VCaP (cell line): ENCODE measurements around the gene OR5AR1.

ENCODE experiments used
- H3K27ac ChIP-seq: fragments of 450-650 bp; 2 replicates; pipeline ENCODE4 v1.5.1; 2017
- TF ChIP-seq, protein P1 (sequence below): fragments of 450-650 bp; conservative IDR thresholded peaks from 2 replicates; pipeline ENCODE4 v1.5.1; 2017; ENCODE audit warnings: mild to moderate bottlenecking, moderate library complexity

OR5AR1 gene

GRCh38 chr11:56663386-56663785 is at the start of gene OR5AR1:
Gene OR5AR1 (plus strand): TSS chr11:56663686. CDS start chr11:56663686, 0 bp downstream.
- TF ChIP-seq, protein P1, sequence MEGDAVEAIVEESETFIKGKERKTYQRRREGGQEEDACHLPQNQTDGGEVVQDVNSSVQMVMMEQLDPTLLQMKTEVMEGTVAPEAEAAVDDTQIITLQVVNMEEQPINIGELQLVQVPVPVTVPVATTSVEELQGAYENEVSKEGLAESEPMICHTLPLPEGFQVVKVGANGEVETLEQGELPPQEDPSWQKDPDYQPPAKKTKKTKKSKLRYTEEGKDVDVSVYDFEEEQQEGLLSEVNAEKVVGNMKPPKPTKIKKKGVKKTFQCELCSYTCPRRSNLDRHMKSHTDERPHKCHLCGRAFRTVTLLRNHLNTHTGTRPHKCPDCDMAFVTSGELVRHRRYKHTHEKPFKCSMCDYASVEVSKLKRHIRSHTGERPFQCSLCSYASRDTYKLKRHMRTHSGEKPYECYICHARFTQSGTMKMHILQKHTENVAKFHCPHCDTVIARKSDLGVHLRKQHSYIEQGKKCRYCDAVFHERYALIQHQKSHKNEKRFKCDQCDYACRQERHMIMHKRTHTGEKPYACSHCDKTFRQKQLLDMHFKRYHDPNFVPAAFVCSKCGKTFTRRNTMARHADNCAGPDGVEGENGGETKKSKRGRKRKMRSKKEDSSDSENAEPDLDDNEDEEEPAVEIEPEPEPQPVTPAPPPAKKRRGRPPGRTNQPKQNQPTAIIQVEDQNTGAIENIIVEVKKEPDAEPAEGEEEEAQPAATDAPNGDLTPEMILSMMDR = no peak
- no peak within 1 kb of the TSS for H3K27ac ChIP-seq

GRCh38 chr11:56624661-56625110 is 38.8 kb upstream of the OR5AR1 start:
- H3K27ac ChIP-seq = no peak overlapping the region
- TF ChIP-seq, protein P1 = peak; percentile 89

- H3K27ac ChIP-seq = no peak overlapping the region
- TF ChIP-seq, protein P1 = no peak
Measured at GRCh38 chr11:56625946-56626345, 37.5 kb upstream of the OR5AR1 start.

GRCh38 chr11:56632329-56632728 is 31.2 kb upstream of the OR5AR1 start:
- TF ChIP-seq, protein P1 = no peak
- no peak overlapping the region for H3K27ac ChIP-seq

DNA sequence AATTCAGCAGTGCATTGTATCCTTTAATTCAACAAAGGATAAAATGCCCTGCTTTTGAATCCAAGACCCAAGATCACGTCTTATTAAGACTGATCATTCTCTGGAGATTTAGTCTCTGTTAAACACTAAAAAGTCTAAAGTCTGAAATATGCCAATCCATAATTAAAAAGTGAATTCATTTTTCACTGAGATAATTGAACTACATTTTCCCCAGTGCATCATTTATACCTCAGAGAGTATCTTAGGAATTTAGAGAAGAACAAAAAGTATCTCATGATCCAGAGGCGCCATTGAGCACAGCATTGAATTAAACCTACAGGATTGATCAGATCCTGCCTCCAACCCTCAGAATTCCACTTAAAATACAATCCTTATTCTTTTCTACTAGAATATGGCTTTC is 26.6 kb upstream of the OR5AR1 start:
- no peak overlapping the region for H3K27ac ChIP-seq
- TF ChIP-seq, protein P1 = no peak

DNA sequence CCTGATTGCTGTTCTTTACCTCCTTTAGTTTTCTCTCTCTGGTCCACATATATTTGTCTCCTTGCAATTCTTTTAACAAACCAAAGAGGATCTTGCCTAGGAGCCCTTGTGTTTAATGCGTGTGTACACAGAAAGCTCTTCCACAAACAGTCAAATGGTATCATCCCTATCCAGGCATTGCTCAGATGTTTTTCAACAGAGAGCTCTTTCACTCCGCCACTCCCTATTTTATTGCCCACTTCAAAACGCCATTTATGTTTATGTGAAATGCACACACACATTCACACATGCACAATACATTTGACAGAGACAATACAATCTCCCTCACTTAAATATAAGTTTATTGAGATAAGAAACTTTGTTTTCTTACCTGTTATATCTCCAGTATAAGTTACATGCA is 26.0 kb upstream of the OR5AR1 start:
- no peak overlapping the region for H3K27ac ChIP-seq
- TF ChIP-seq, protein P1 = no peak

DNA sequence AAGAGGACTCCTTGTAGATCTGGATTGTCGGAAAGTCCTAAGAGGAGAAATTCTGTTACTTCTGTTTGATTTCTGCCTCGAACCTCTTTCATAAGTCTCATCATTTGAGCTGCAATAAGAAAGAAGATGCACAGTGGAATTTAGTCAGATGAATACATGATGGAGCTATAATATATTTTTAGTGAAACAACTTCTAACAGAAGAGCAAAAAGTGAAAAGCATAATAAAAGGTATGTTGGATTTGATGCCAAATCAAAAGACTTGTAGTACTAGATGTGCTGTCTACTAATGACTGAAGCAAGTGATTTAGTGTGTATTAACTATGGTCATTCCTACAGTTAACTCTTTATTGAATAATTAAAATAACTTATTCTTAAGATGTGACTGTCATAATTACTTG is 21.1 kb upstream of the OR5AR1 start, which contains the start of gene OR5AP2:
Gene OR5AP2 (minus strand): TSS at position 101 of the 400 bp plus-strand sequence. CDS start 0 bp downstream, at position 101.
- TF ChIP-seq, protein P1 = no peak
- no peak within 1 kb of the TSS for H3K27ac ChIP-seq

GRCh38 chr11:56659755-56660154 is 3.7 kb upstream of the OR5AR1 start:
- H3K27ac ChIP-seq = no peak overlapping the region
- TF ChIP-seq, protein P1 = no peak
